A549 (cell line): Measurements from ENCODE around the gene PMPCA. TPM values are rescaled to one million over a fixed set of nuclear protein-coding genes. Genes with fewer than 3 reads are reported as not detected.
A peak's percentile ranks its signal among the peaks of the same experiment; 100 is the strongest.

ENCODE experiments used
- ATAC-seq, 2 experiments: fragments of 200-7000 bp in 1 of 2; fragments of >200 bp in 1 of 2; cut with Nextera tagmentation in 1 of 2; cut with Tn5 transposase in 1 of 2; 3 replicates each; pipeline versions ENCODE4 v1.8.0 to v1.9.1; 2018 to 2020; ENCODE audit warnings: mild to moderate bottlenecking in 1 of 2, moderate library complexity in 1 of 2
- CTCF ChIA-PET: fragments of 300-600 bp; sonication (Branson Sonifier 250); formaldehyde crosslinking; extraction: SDS; loops from one replicate; lab custom pipeline; 2021; ENCODE audit warnings: antibody characterized with exemption, inconsistent platforms; lab: Yijun Ruan, JAX
- POLR2A ChIA-PET: fragments of 350-600 bp; formaldehyde crosslinking; extraction: SDS; loops from one replicate; lab custom pipeline; 2021; ENCODE audit warnings: antibody characterized with exemption, inconsistent platforms; lab: Yijun Ruan, JAX
- DNase-seq, 2 experiments: peaks; one replicate each; pipeline versions ENCODE4 v3.0.0 to v3.0.0-alpha.2; 2011 to 2016; ENCODE audit warnings: low read depth in 1 of 2, low spot score in 1 of 2
- FAIRE-seq: peaks from 2 replicates; lab custom pipeline; 2011; peaks lifted over from hg19 to GRCh38; lab: Jason Lieb, UNC
- H3K27ac ChIP-seq, 2 experiments: fragments of >200 bp; sonication (Bioruptor Twin); formaldehyde crosslinking; 3 replicates each; pipeline ENCODE4 v1.5.1; 2016 to 2017
- H3K4me1 ChIP-seq: fragments of >200 bp; sonication (Bioruptor Twin); formaldehyde crosslinking; 3 replicates; pipeline ENCODE4 v1.6.1; 2016
- H3K4me2 ChIP-seq: fragments of >200 bp; sonication (Bioruptor Twin); formaldehyde crosslinking; 3 replicates; pipeline ENCODE4 v1.6.1; 2016
- H3K4me3 ChIP-seq: fragments of >200 bp; sonication (Bioruptor Twin); formaldehyde crosslinking; 3 replicates; pipeline ENCODE4 v1.5.1; 2016
- H3K9me3 ChIP-seq: fragments of >200 bp; sonication (Bioruptor Twin); formaldehyde crosslinking; 3 replicates; pipeline ENCODE4 v1.6.1; 2016
- BCL3 ChIP-seq: fragments of >200 bp; sonication (Bioruptor Twin); formaldehyde crosslinking; IDR thresholded peaks from 3 replicates; pipeline ENCODE4 v1.6.1; 2016
- CBX2 ChIP-seq: fragments of 200-600 bp; sonication (generic); IDR thresholded peaks from 2 replicates; pipeline ENCODE4 v1.6.1; 2016; ENCODE audit warnings: low read depth, mild to moderate bottlenecking, borderline replicate concordance
- CBX8 ChIP-seq: fragments of 200-600 bp; sonication (generic); IDR thresholded peaks from 2 replicates; pipeline ENCODE4 v1.6.1; 2016
- CEBPB ChIP-seq, 2 experiments: fragments of >200 bp in 1 of 2; sonication (Bioruptor Twin) in 1 of 2; formaldehyde crosslinking in 1 of 2; IDR thresholded peaks; 2 replicates each; pipeline ENCODE4 v1.6.1; 2012 to 2016
- CHD2 ChIP-seq: fragments of 150-350 bp; IDR thresholded peaks from 2 replicates; pipeline ENCODE4 v1.6.1; 2014; ENCODE audit warnings: low read length; ENCODE audit not compliant: partially characterized antibody
- E2F6 ChIP-seq: IDR thresholded peaks from 2 replicates; pipeline ENCODE4 v1.6.1; 2012; ENCODE audit warnings: low read depth, borderline replicate concordance
- EHMT2 ChIP-seq: fragments of 200-600 bp; sonication (generic); IDR thresholded peaks from 2 replicates; pipeline ENCODE4 v1.6.1; 2016; ENCODE audit warnings: antibody characterized with exemption, low read depth, mild to moderate bottlenecking, moderate library complexity
- ESRRA ChIP-seq: fragments of 150-350 bp; IDR thresholded peaks from 2 replicates; pipeline ENCODE4 v1.6.1; 2014; ENCODE audit warnings: mild to moderate bottlenecking, low read length, borderline replicate concordance
- FOSB ChIP-seq: fragments of 250-450 bp; sonication (Bioruptor Pico); IDR thresholded peaks from 2 replicates; pipeline ENCODE4 v1.5.0; 2020; ENCODE audit warnings: mild to moderate bottlenecking, moderate library complexity
- GATA3 ChIP-seq: IDR thresholded peaks from 2 replicates; pipeline ENCODE4 v1.6.1; 2012; ENCODE audit warnings: borderline replicate concordance
- HMGXB4 ChIP-seq: fragments of 250-450 bp; sonication (Bioruptor Pico); IDR thresholded peaks from 2 replicates; pipeline ENCODE4 v1.5.0; 2021; ENCODE audit warnings: mild to moderate bottlenecking, moderate library complexity, borderline replicate concordance
- HOXA7 ChIP-seq: fragments of 250-450 bp; sonication (Bioruptor Pico); IDR thresholded peaks from 2 replicates; pipeline ENCODE4 v1.5.0; 2020; ENCODE audit warnings: mild to moderate bottlenecking, moderate library complexity
- HOXB13 ChIP-seq: fragments of 250-450 bp; sonication (Bioruptor Pico); IDR thresholded peaks from 2 replicates; pipeline ENCODE4 v1.5.0; 2020; ENCODE audit warnings: low read depth, mild to moderate bottlenecking, moderate library complexity
- KDM1A ChIP-seq: fragments of 200-600 bp; sonication (generic); IDR thresholded peaks from 2 replicates; pipeline ENCODE4 v1.6.1; 2016; ENCODE audit warnings: low read depth, mild to moderate bottlenecking
- KDM5A ChIP-seq: fragments of 200-600 bp; sonication (generic); IDR thresholded peaks from 2 replicates; pipeline ENCODE4 v1.6.1; 2016; ENCODE audit warnings: antibody characterized with exemption, mild to moderate bottlenecking
- MAX ChIP-seq: IDR thresholded peaks from 2 replicates; pipeline ENCODE4 v1.6.1; 2012
- MYC ChIP-seq: IDR thresholded peaks from 2 replicates; pipeline ENCODE4 v1.6.1; 2012; ENCODE audit warnings: mild to moderate bottlenecking, inconsistent platforms, low read length, improper control_type of control experiment, borderline replicate concordance
- NFE2L2 ChIP-seq: fragments of 150-350 bp; conservative IDR thresholded peaks from 2 replicates; pipeline ENCODE4 v1.6.1; 2014; ENCODE audit warnings: low read length
- NPAS2 ChIP-seq: fragments of 250-450 bp; sonication (Bioruptor Pico); IDR thresholded peaks from 2 replicates; pipeline ENCODE4 v1.8.0; 2022; ENCODE audit warnings: mild to moderate bottlenecking, moderate library complexity, borderline replicate concordance
- NR3C1 ChIP-seq: fragments of >200 bp; sonication (Bioruptor Twin); formaldehyde crosslinking; IDR thresholded peaks from 3 replicates; pipeline ENCODE4 v1.6.1; 2017
- PHF8 ChIP-seq: fragments of 200-600 bp; sonication (generic); IDR thresholded peaks from 2 replicates; pipeline ENCODE4 v1.6.1; 2016; ENCODE audit warnings: low read depth, mild to moderate bottlenecking, antibody characterized with exemption, moderate library complexity, borderline replicate concordance
- POLR2AphosphoS2 ChIP-seq: conservative IDR thresholded peaks from 2 replicates; pipeline ENCODE4 v1.6.1; 2012; ENCODE audit warnings: low read length, improper control_type of control experiment, inconsistent platforms
- RAD21 ChIP-seq, 2 experiments: fragments of >200 bp in 1 of 2; sonication (Bioruptor Twin) in 1 of 2; formaldehyde crosslinking in 1 of 2; IDR thresholded peaks in 1 of 2; conservative IDR thresholded peaks in 1 of 2; 2 replicates in 1 of 2; 3 replicates in 1 of 2; pipeline ENCODE4 v1.6.1; 2012 to 2018; ENCODE audit warnings: inconsistent platforms in 1 of 2
- RARB ChIP-seq: fragments of 250-450 bp; sonication (Bioruptor Pico); IDR thresholded peaks from 2 replicates; pipeline ENCODE4 v1.8.0; 2021; ENCODE audit warnings: mild to moderate bottlenecking, moderate library complexity
- RNF2 ChIP-seq: fragments of 200-600 bp; sonication (generic); IDR thresholded peaks from 2 replicates; pipeline ENCODE4 v1.6.1; 2016; ENCODE audit warnings: low read depth, mild to moderate bottlenecking, antibody characterized with exemption, moderate library complexity, borderline replicate concordance
- SREBF2 ChIP-seq: fragments of 450-650 bp; IDR thresholded peaks from 2 replicates; pipeline ENCODE4 v1.6.1; 2014; ENCODE audit warnings: mild to moderate bottlenecking, moderate library complexity
- TP53 ChIP-seq: fragments of 250-450 bp; sonication (Bioruptor Pico); IDR thresholded peaks from 2 replicates; pipeline ENCODE4 v1.5.0; 2021; ENCODE audit warnings: mild to moderate bottlenecking, moderate library complexity
- USF2 ChIP-seq: fragments of 450-650 bp; IDR thresholded peaks from 2 replicates; pipeline ENCODE4 v1.6.1; 2014; ENCODE audit warnings: antibody characterized with exemption
- WGBS: methylation state at CpG from one replicate; pipeline ENCODE4 v1.1.6; 2017; ENCODE audit errors: missing lambda C conversion rate; 5-methylcytosine and 5-hydroxymethylcytosine counted together
- polyA plus RNA-seq, 4 experiments: library from polyadenylated mRNA; depleted of rRNA in 3 of 4; stranded (reverse); fragments of >200 nt; fragmentation: RNase III in 1 of 4; extraction: RNeasy Plus Mini Kit Qiagen cat#74134 plus additional on column Dnase treatment in 1 of 4; gene quantifications; 2 replicates in 3 of 4; 3 replicates in 1 of 4; pipeline ENCODE4 v1.2.3, GENCODE V29; 2011 to 2017

PMPCA gene
- polyA plus RNA-seq, 2 of the 4 experiments (the other 2 are of a cell fraction): 71.1 to 89.2 TPM

GRCh38 chr9:136399176-136400037 lies 11.1 kb upstream of the PMPCA start:
- ATAC-seq: peak; percentile 16 to 37; a peak in 3 of 6 replicates
- DNase-seq: no peak
- FAIRE-seq: no peak
- peaks cover 14% of the 10 kb centered on the region; the same call in 2 of the 3 replicates for H3K4me1 ChIP-seq
- peak overlapping the region; percentile 98 to 99 for H3K27ac ChIP-seq
- TF ChIP-seq TP53 (CRISPR knock-in tag) (0 out of 2 replicates have a peak, but pooled peaks have one; percentile 60), MYC (0 out of 2 replicates have a peak, but pooled peaks have one; percentile 29), FOSB (CRISPR knock-in tag) (no peak), CBX8 (no peak)
- peak overlapping the region; percentile 100 for H3K4me3 ChIP-seq
- ChIA-PET CTCF (interaction anchor here (0.8 to 8.9 kb wide), 11 partner anchors 7 to 273 kb away, joined by 3 to 100 read pairs (median 4); no protein-coding TSS in a partner anchor), POLR2A (interaction anchor here (6.7 kb wide), 1 partner anchor 36 kb away, joined by 33 read pairs; the partner anchor contains the start of gene DNLZ)
- WGBS: 3% methylated on average over 31 of the region's 67 CpGs
- no peaks in the 10 kb centered on the region for H3K9me3 ChIP-seq
- peak overlapping the region; percentile 94 for H3K4me2 ChIP-seq

- DNase-seq: peak; percentile 80 to 87
- H3K4me1 ChIP-seq: peaks cover 14% of the 10 kb centered on the region; the same call in 2 of the 3 replicates
- no peaks in the 10 kb centered on the region for H3K9me3 ChIP-seq
- 22% methylated on average over 11 of the region's 71 CpGs for WGBS
- ChIA-PET POLR2A (interaction anchor here (1.4 to 6.7 kb wide), 2 partner anchors 9 to 37 kb away, joined by 5 to 33 read pairs; partner anchors contain the start of gene DNLZ), CTCF (interaction anchor here (0.6 to 8.9 kb wide), 30 partner anchors 8 to 327 kb away, joined by 3 to 100 read pairs (median 4); partner anchors contain the start of genes DNLZ, ENTR1 and PMPCA)
- H3K4me3 ChIP-seq: peak within 1 kb of the TSS; percentile 100
- ATAC-seq: peak; percentile 84 to 95
- H3K4me2 ChIP-seq: peak within 1 kb of the TSS; percentile 94
- H3K27ac ChIP-seq: peak within 1 kb of the TSS; percentile 98 to 99
- FAIRE-seq: no peak
- TF ChIP-seq MAX: peak; percentile 69
- TF ChIP-seq RAD21 (conservative IDR thresholded peaks at IDR 0.05 in 1 of 2, IDR thresholded peaks at IDR 0.05 in 1 of 2): peak; percentile 54 to 80; a peak in 4 of 5 replicates
- TF ChIP-seq ESRRA: no peak
- TF ChIP-seq NFE2L2: no peak
- TF ChIP-seq E2F6: peak; percentile 30; the same call in 1 of the 2 replicates
- TF ChIP-seq GATA3: no peak
- no peak for TF ChIP-seq SREBF2
- peak; percentile 78; the same call in 2 of the 3 replicates for TF ChIP-seq BCL3
- TF ChIP-seq HOXA7 (CRISPR knock-in tag): no peak
- TF ChIP-seq EHMT2: no peak
- TF ChIP-seq RNF2: no peak
- no peak for TF ChIP-seq RARB (CRISPR knock-in tag)
- no peak for TF ChIP-seq USF2
- no peak for TF ChIP-seq POLR2AphosphoS2
- no peak for TF ChIP-seq KDM5A
- TF ChIP-seq CHD2: no peak
- TF ChIP-seq PHF8: peak; percentile 72; the same call in 1 of the 2 replicates
- TF ChIP-seq NR3C1: no peak
- no peak for TF ChIP-seq NPAS2 (CRISPR knock-in tag)
- no peak for TF ChIP-seq KDM1A
- no peak for TF ChIP-seq CBX2
- TF ChIP-seq CBX8: no peak
- no peak for TF ChIP-seq HMGXB4 (CRISPR knock-in tag)
- TF ChIP-seq HOXB13 (CRISPR knock-in tag): no peak
- no peak for TF ChIP-seq CEBPB (IDR thresholded peaks at IDR 0.05)
Observed at GRCh38 chr9:136400038-136400834, 10.2 kb upstream of the PMPCA start, which contains the start of gene SNAPC4. SNAPC4 (minus strand) TSS chr9:136400170; CDS start chr9:136398428, 1,742 bp downstream.
